ENCODE data around the gene PNMA3. TPM values are rescaled to one million over a fixed set of nuclear protein-coding genes. Genes with fewer than 3 reads are reported as not detected.

PNMA3 gene
- total and polyA plus RNA-seq, 4 donors: 0.06 to 11.7 (median 0.23) TPM

GRCh38 chrX:153061732-153062131, 5.5 kb downstream of the PNMA3 start:
- no peaks in the 10 kb centered on the region for H3K36me3 ChIP-seq (ENCODE audit: control insufficient read depth in 4 of 4, insufficient read depth in 3 of 4, low read depth in 1 of 4, low read length in 3 of 4)
- no peak for DNase-seq (ENCODE audit: low spot score)
- no peak overlapping the region for H3K4me3 ChIP-seq (ENCODE audit: low read depth in 1 of 3, low read length in 3 of 3)
- no peak overlapping the region for H3K9ac ChIP-seq (ENCODE audit: low read depth in 1 of 2, low read length in 2 of 2)
- TF ChIP-seq GABPA (IDR thresholded peaks at IDR 0.05 in 1 of 2, conservative IDR thresholded peaks at IDR 0.05 in 1 of 2) (no peak), SP1 (IDR thresholded peaks at IDR 0.05) (no peak), FOXA1 (IDR thresholded peaks at IDR 0.05) (no peak), MAX (IDR thresholded peaks at IDR 0.05) (no peak), RXRA (IDR thresholded peaks at IDR 0.05) (no peak), HNF4A (conservative IDR thresholded peaks at IDR 0.05) (no peak), REST (IDR thresholded peaks at IDR 0.05) (no peak), RAD21 (IDR thresholded peaks at IDR 0.05) (no peak), ZBTB33 (IDR thresholded peaks at IDR 0.05) (no peak), FOXA2 (IDR thresholded peaks at IDR 0.05) (no peak)
- no peak overlapping the region for H3K27ac ChIP-seq (ENCODE audit: low read depth in 1 of 2, low read length in 2 of 2)
- 53% methylated on average over 3 of the region's 3 CpGs for WGBS
- peaks cover 0 to 5% (median 0%) of the 10 kb centered on the region in 4 donors for H3K4me1 ChIP-seq (ENCODE audit: control insufficient read depth in 4 of 4, insufficient read depth in 4 of 4, low read length in 3 of 4)
- H3K9me3 ChIP-seq (ENCODE audit: control insufficient read depth in 4 of 4, low read length in 3 of 4): no peaks in the 10 kb centered on the region
- peaks cover 0 to 8% (median 0%) of the 10 kb centered on the region in 4 donors for H3K27me3 ChIP-seq (ENCODE audit: control insufficient read depth in 4 of 4, insufficient read depth in 4 of 4, low read length in 3 of 4)

GRCh38 chrX:153063315-153063714, 7.0 kb downstream of the PNMA3 start:
- H3K27ac ChIP-seq (ENCODE audit: low read depth in 1 of 2, low read length in 2 of 2): no peak overlapping the region
- H3K4me1 ChIP-seq (ENCODE audit: control insufficient read depth in 4 of 4, insufficient read depth in 4 of 4, low read length in 3 of 4): peaks cover 0 to 5% (median 0%) of the 10 kb centered on the region in 4 donors
- H3K36me3 ChIP-seq (ENCODE audit: control insufficient read depth in 4 of 4, insufficient read depth in 3 of 4, low read depth in 1 of 4, low read length in 3 of 4): no peaks in the 10 kb centered on the region
- H3K4me3 ChIP-seq (ENCODE audit: low read depth in 1 of 3, low read length in 3 of 3): no peak overlapping the region
- H3K27me3 ChIP-seq (ENCODE audit: control insufficient read depth in 4 of 4, insufficient read depth in 4 of 4, low read length in 3 of 4): no peaks in the 10 kb centered on the region
- H3K9ac ChIP-seq (ENCODE audit: low read depth in 1 of 2, low read length in 2 of 2): no peak overlapping the region
- DNase-seq (ENCODE audit: low spot score): no peak
- no peak for TF ChIP-seq TAF1 (conservative IDR thresholded peaks at IDR 0.05)
- no peak for TF ChIP-seq HNF4G (IDR thresholded peaks at IDR 0.05)
- no peak for TF ChIP-seq ZBTB33 (IDR thresholded peaks at IDR 0.05)
- TF ChIP-seq EGR1 (IDR thresholded peaks at IDR 0.05; ENCODE audit: low read depth in 2 of 2): no peak
- TF ChIP-seq RXRA (IDR thresholded peaks at IDR 0.05): peak in 1 of 2 donors; percentile 17
- peak; percentile 68 for TF ChIP-seq MAX (IDR thresholded peaks at IDR 0.05)
- TF ChIP-seq SP1 (IDR thresholded peaks at IDR 0.05): no peak
- TF ChIP-seq FOXA1 (IDR thresholded peaks at IDR 0.05): no peak
- TF ChIP-seq HNF4A (conservative IDR thresholded peaks at IDR 0.05): peak; percentile 10 to 32
- TF ChIP-seq FOXA2 (IDR thresholded peaks at IDR 0.05): no peak
- no peak for TF ChIP-seq CTCF (IDR thresholded peaks at IDR 0.05; ENCODE audit: low read depth, low read length, missing input control)
- TF ChIP-seq NR2F2 (IDR thresholded peaks at IDR 0.05): no peak
- H3K9me3 ChIP-seq (ENCODE audit: control insufficient read depth in 4 of 4, low read length in 3 of 4): no peaks in the 10 kb centered on the region

Data from liver (tissue), 9 donors.